Liver (tissue), 9 donors: ENCODE measurements around the gene ZFAND3. TPM values are rescaled to one million over a fixed set of nuclear protein-coding genes. Genes with fewer than 3 reads are reported as not detected.

Experiments used
- DNase-seq: peaks from one replicate; pipeline ENCODE4 v3.0.0-alpha.2; 2017; ENCODE audit warnings: low spot score
- H3K27ac ChIP-seq, 2 donors: one replicate each; pipeline ENCODE4 v1.7.0; 2013; ENCODE audit warnings: inconsistent platforms in 2 of 2, low read length in 2 of 2, control low read depth in 1 of 2, low read depth in 1 of 2, mild to moderate bottlenecking in 1 of 2
- H3K27me3 ChIP-seq, 4 donors: one replicate each; pipeline versions ENCODE4 v1.6.1 to v1.7.0; 2013; ENCODE audit warnings: low read length in 3 of 4, inconsistent platforms in 1 of 4, mild to moderate bottlenecking in 1 of 4, moderate library complexity in 1 of 4; ENCODE audit not compliant: control insufficient read depth in 4 of 4, insufficient read depth in 4 of 4
- H3K36me3 ChIP-seq, 4 donors: one replicate each; pipeline versions ENCODE4 v1.6.1 to v1.7.0; 2013; ENCODE audit warnings: low read length in 3 of 4, mild to moderate bottlenecking in 3 of 4, low read depth in 1 of 4, moderate library complexity in 1 of 4; ENCODE audit not compliant: control insufficient read depth in 4 of 4, insufficient read depth in 3 of 4
- H3K4me1 ChIP-seq, 4 donors: one replicate each; pipeline versions ENCODE4 v1.6.1 to v1.7.0; 2013; ENCODE audit warnings: low read length in 3 of 4, mild to moderate bottlenecking in 3 of 4, moderate library complexity in 1 of 4; ENCODE audit not compliant: control insufficient read depth in 4 of 4, insufficient read depth in 4 of 4
- H3K4me3 ChIP-seq, 3 donors: one replicate each; pipeline versions ENCODE4 v1.6.1 to v1.7.0; 2013; ENCODE audit warnings: low read length in 3 of 3, control low read depth in 1 of 3, low read depth in 1 of 3, mild to moderate bottlenecking in 1 of 3
- H3K9ac ChIP-seq, 2 donors: one replicate each; pipeline ENCODE4 v1.7.0; 2013; ENCODE audit warnings: low read length in 2 of 2, mild to moderate bottlenecking in 2 of 2, moderate library complexity in 2 of 2, control low read depth in 1 of 2, low read depth in 1 of 2
- H3K9me3 ChIP-seq, 4 donors: one replicate each; pipeline versions ENCODE4 v1.6.1 to v1.7.0; 2013; ENCODE audit warnings: low read length in 3 of 4; ENCODE audit not compliant: control insufficient read depth in 4 of 4
- EGR1 ChIP-seq, 2 donors: IDR thresholded peaks; 2 replicates each; pipeline ENCODE4 v1.6.1; 2016 to 2018; ENCODE audit warnings: antibody characterized with exemption in 2 of 2, low read depth in 2 of 2
- FOXA1 ChIP-seq: IDR thresholded peaks from 2 replicates; pipeline ENCODE4 v1.6.1; 2016; ENCODE audit warnings: antibody characterized with exemption
- FOXA2 ChIP-seq: IDR thresholded peaks from 2 replicates; pipeline ENCODE4 v1.6.1; 2016; ENCODE audit warnings: antibody characterized with exemption
- GABPA ChIP-seq, 2 donors: IDR thresholded peaks in 1 of 2; conservative IDR thresholded peaks in 1 of 2; 2 replicates each; pipeline ENCODE4 v1.6.1; 2016; ENCODE audit warnings: antibody characterized with exemption in 2 of 2, mild to moderate bottlenecking in 1 of 2, moderate library complexity in 1 of 2
- HNF4A ChIP-seq, 2 donors: conservative IDR thresholded peaks; 2 replicates each; pipeline ENCODE4 v1.6.1; 2016; ENCODE audit warnings: antibody characterized with exemption in 2 of 2, mild to moderate bottlenecking in 2 of 2
- HNF4G ChIP-seq: IDR thresholded peaks from 2 replicates; pipeline ENCODE4 v1.6.1; 2016; ENCODE audit warnings: antibody characterized with exemption
- JUND ChIP-seq, 2 donors: IDR thresholded peaks; 2 replicates each; pipeline ENCODE4 v1.6.1; 2016; ENCODE audit warnings: antibody characterized with exemption in 2 of 2
- RAD21 ChIP-seq, 2 donors: IDR thresholded peaks; 2 replicates each; pipeline ENCODE4 v1.6.1; 2016; ENCODE audit warnings: antibody characterized with exemption in 2 of 2, mild to moderate bottlenecking in 2 of 2
- RXRA ChIP-seq, 2 donors: IDR thresholded peaks; 2 replicates each; pipeline ENCODE4 v1.6.1; 2017 to 2018; ENCODE audit warnings: antibody characterized with exemption in 2 of 2, mild to moderate bottlenecking in 1 of 2
- SP1 ChIP-seq: IDR thresholded peaks from 2 replicates; pipeline ENCODE4 v1.6.1; 2018; ENCODE audit warnings: antibody characterized with exemption, mild to moderate bottlenecking
- TAF1 ChIP-seq: conservative IDR thresholded peaks from 2 replicates; pipeline ENCODE4 v1.6.1; 2016; ENCODE audit warnings: antibody characterized with exemption, mild to moderate bottlenecking
- YY1 ChIP-seq: IDR thresholded peaks from 2 replicates; pipeline ENCODE4 v1.6.1; 2016; ENCODE audit warnings: antibody characterized with exemption, mild to moderate bottlenecking
- WGBS: extraction: QIAGEN DNeasy Blood & Tissue Kit; methylation state at CpG from one replicate; pipeline ENCODE4 v1.1.7; 2013; 5-methylcytosine and 5-hydroxymethylcytosine counted together
- polyA plus RNA-seq, 2 donors: library from polyadenylated mRNA; stranded (reverse) in 1 of 2; unstranded in 1 of 2; fragments of 200-250 nt in 1 of 2; fragments of >200 nt in 1 of 2; fragmentation: Nextera tagmentation in 1 of 2; extraction: Ambion mirVana in 1 of 2; gene quantifications; one replicate each; pipeline versions ENCODE4 v1.2.1 to v1.2.3, GENCODE V29; 2013 to 2015
- total RNA-seq, 2 donors: library from RNA; depleted of rRNA; stranded (reverse); fragments of >200 nt; gene quantifications; one replicate each; pipeline ENCODE4 v1.2.3, GENCODE V29; 2014
- TF ChIP-seq, protein P1 (sequence below): IDR thresholded peaks from 2 replicates; pipeline ENCODE4 v1.6.1; 2016; ENCODE audit warnings: antibody characterized with exemption
- TF ChIP-seq, protein P2 (sequence below): IDR thresholded peaks from 2 replicates; pipeline ENCODE4 v1.6.1; 2016; ENCODE audit warnings: antibody characterized with exemption
- TF ChIP-seq, protein P3 (sequence below): fragments of 150-350 bp; IDR thresholded peaks from 2 replicates; pipeline ENCODE4 v1.5.1; 2017; ENCODE audit warnings: improper control_type of control experiment, low read depth, low read length; ENCODE audit not compliant: missing input control
- TF ChIP-seq, protein P4 (sequence below): IDR thresholded peaks from 2 replicates; pipeline ENCODE4 v1.6.1; 2016; ENCODE audit warnings: antibody characterized with exemption, mild to moderate bottlenecking
- TF ChIP-seq, protein P5 (sequence below): IDR thresholded peaks from 2 replicates; pipeline ENCODE4 v1.6.1; 2016; ENCODE audit warnings: antibody characterized with exemption
- donor health status: healthy.
- donor health status: healthy.
- donor health status: healthy.
- donor health status: healthy.
- donor health status: healthy.

The ZFAND3 gene
- total and polyA plus RNA-seq, 4 donors: 7.7 to 37.5 (median 23.1) TPM

DNA sequence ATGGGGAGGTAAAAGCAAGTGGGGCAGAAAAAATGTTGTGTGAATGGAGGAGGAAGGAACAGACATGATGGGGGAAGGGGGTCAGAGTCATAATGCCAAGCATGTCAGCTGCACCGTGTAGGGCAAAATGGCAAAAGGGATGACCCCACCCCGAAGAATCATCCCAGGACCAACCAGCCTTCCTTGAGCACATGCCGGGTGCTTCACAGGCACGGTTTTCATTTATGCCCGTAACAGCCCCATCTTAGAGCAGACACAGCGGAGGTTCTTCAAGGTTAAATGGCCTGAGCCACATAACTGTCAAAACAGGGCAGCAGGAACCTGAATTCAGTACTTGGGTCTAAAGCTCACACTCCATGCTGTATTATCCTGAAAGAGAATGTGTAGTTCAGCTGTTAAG lies 322.2 kb downstream of the ZFAND3 start:
- WGBS: 97% methylated on average over 6 of the region's 6 CpGs
- H3K4me3 ChIP-seq: no peak overlapping the region
- no peaks in the 10 kb centered on the region for H3K9me3 ChIP-seq
- H3K9ac ChIP-seq: no peak overlapping the region
- H3K27ac ChIP-seq: no peak overlapping the region
- TF ChIP-seq, protein P1, sequence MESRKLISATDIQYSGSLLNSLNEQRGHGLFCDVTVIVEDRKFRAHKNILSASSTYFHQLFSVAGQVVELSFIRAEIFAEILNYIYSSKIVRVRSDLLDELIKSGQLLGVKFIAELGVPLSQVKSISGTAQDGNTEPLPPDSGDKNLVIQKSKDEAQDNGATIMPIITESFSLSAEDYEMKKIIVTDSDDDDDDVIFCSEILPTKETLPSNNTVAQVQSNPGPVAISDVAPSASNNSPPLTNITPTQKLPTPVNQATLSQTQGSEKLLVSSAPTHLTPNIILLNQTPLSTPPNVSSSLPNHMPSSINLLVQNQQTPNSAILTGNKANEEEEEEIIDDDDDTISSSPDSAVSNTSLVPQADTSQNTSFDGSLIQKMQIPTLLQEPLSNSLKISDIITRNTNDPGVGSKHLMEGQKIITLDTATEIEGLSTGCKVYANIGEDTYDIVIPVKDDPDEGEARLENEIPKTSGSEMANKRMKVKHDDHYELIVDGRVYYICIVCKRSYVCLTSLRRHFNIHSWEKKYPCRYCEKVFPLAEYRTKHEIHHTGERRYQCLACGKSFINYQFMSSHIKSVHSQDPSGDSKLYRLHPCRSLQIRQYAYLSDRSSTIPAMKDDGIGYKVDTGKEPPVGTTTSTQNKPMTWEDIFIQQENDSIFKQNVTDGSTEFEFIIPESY: no peak
- TF ChIP-seq SP1 (no peak), RAD21 (IDR thresholded peaks at IDR 0.05) (no peak), FOXA1 (no peak), RXRA (IDR thresholded peaks at IDR 0.05) (no peak), EGR1 (IDR thresholded peaks at IDR 0.05; ENCODE audit: low read depth in 2 of 2) (no peak), GABPA (IDR thresholded peaks at IDR 0.05 in 1 of 2, conservative IDR thresholded peaks at IDR 0.05 in 1 of 2) (no peak), HNF4G (no peak)
- TF ChIP-seq, protein P2, sequence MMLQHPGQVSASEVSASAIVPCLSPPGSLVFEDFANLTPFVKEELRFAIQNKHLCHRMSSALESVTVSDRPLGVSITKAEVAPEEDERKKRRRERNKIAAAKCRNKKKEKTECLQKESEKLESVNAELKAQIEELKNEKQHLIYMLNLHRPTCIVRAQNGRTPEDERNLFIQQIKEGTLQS: no peak
- TF ChIP-seq, protein P3, sequence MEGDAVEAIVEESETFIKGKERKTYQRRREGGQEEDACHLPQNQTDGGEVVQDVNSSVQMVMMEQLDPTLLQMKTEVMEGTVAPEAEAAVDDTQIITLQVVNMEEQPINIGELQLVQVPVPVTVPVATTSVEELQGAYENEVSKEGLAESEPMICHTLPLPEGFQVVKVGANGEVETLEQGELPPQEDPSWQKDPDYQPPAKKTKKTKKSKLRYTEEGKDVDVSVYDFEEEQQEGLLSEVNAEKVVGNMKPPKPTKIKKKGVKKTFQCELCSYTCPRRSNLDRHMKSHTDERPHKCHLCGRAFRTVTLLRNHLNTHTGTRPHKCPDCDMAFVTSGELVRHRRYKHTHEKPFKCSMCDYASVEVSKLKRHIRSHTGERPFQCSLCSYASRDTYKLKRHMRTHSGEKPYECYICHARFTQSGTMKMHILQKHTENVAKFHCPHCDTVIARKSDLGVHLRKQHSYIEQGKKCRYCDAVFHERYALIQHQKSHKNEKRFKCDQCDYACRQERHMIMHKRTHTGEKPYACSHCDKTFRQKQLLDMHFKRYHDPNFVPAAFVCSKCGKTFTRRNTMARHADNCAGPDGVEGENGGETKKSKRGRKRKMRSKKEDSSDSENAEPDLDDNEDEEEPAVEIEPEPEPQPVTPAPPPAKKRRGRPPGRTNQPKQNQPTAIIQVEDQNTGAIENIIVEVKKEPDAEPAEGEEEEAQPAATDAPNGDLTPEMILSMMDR: no peak
- no peaks in the 10 kb centered on the region for H3K4me1 ChIP-seq
- H3K36me3 ChIP-seq: peaks cover 0 to 15% (median 5%) of the 10 kb centered on the region in 4 donors
- no peaks in the 10 kb centered on the region for H3K27me3 ChIP-seq
- DNase-seq: no peak

DNA sequence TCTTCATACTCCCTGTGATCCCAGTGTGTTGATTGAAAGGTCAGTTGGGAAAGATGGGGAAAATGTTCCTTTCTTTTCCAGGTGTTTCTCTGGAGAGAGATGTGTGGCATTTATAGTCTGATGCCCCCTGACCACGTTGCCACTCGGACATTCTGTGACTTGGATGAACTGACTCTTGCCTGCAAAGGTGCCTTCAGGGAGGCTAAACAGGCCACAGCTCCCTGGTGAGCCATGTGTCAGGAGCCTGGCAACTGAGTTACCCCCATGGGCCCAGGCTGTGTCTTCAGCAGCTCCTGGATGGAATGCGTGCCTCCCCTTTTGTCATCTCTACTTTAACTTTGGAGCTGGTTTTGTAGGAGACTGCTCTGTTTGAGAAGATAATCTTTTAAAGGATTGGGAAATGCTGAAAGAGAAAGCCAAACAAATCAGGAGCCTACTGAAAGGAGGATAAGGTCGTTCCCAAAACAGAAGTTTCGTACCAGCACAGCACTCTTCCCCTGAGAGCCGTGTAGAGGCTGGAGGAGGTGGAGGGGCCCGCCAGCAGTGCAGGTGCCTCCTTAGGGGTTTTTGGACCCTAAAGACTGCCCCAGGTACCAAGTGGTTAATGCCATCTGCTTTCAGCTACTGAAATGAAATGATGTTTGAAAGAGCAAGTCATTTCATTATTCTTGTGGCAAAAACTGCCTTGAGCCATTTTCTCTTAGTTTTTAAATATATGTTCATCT lies 322.8 kb downstream of the ZFAND3 start:
- WGBS: 92% methylated on average over 7 of the region's 7 CpGs
- Histone ChIP-seq H3K9me3 (no peaks in the 10 kb centered on the region), H3K4me3 (no peak overlapping the region), H3K9ac (no peak overlapping the region), H3K27ac (no peak overlapping the region), H3K4me1 (no peaks in the 10 kb centered on the region), H3K36me3 (peaks cover 0 to 15% (median 5%) of the 10 kb centered on the region in 4 donors), H3K27me3 (no peaks in the 10 kb centered on the region)
- no peak for TF ChIP-seq EGR1 (IDR thresholded peaks at IDR 0.05; ENCODE audit: low read depth in 2 of 2)
- no peak for TF ChIP-seq GABPA (IDR thresholded peaks at IDR 0.05 in 1 of 2, conservative IDR thresholded peaks at IDR 0.05 in 1 of 2)
- no peak for TF ChIP-seq TAF1
- TF ChIP-seq RAD21 (IDR thresholded peaks at IDR 0.05): no peak
- TF ChIP-seq, protein P4, sequence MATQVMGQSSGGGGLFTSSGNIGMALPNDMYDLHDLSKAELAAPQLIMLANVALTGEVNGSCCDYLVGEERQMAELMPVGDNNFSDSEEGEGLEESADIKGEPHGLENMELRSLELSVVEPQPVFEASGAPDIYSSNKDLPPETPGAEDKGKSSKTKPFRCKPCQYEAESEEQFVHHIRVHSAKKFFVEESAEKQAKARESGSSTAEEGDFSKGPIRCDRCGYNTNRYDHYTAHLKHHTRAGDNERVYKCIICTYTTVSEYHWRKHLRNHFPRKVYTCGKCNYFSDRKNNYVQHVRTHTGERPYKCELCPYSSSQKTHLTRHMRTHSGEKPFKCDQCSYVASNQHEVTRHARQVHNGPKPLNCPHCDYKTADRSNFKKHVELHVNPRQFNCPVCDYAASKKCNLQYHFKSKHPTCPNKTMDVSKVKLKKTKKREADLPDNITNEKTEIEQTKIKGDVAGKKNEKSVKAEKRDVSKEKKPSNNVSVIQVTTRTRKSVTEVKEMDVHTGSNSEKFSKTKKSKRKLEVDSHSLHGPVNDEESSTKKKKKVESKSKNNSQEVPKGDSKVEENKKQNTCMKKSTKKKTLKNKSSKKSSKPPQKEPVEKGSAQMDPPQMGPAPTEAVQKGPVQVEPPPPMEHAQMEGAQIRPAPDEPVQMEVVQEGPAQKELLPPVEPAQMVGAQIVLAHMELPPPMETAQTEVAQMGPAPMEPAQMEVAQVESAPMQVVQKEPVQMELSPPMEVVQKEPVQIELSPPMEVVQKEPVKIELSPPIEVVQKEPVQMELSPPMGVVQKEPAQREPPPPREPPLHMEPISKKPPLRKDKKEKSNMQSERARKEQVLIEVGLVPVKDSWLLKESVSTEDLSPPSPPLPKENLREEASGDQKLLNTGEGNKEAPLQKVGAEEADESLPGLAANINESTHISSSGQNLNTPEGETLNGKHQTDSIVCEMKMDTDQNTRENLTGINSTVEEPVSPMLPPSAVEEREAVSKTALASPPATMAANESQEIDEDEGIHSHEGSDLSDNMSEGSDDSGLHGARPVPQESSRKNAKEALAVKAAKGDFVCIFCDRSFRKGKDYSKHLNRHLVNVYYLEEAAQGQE: no peak
- TF ChIP-seq FOXA2: no peak
- no peak for TF ChIP-seq HNF4G
- no peak for TF ChIP-seq YY1
- no peak for TF ChIP-seq FOXA1
- no peak for TF ChIP-seq HNF4A (conservative IDR thresholded peaks at IDR 0.05)
- TF ChIP-seq, protein P1: no peak
- no peak for TF ChIP-seq SP1
- TF ChIP-seq, protein P5, sequence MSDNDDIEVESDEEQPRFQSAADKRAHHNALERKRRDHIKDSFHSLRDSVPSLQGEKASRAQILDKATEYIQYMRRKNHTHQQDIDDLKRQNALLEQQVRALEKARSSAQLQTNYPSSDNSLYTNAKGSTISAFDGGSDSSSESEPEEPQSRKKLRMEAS: no peak
- TF ChIP-seq, protein P2: no peak
- TF ChIP-seq, protein P3: no peak
- no peak for TF ChIP-seq JUND (IDR thresholded peaks at IDR 0.05)
- no peak for DNase-seq
